Caco-2 (cell line): ENCODE measurements around the gene PSORS1C1. TPM values are rescaled to one million over a fixed set of nuclear protein-coding genes. Genes with fewer than 3 reads are reported as not detected.

ENCODE experiments used
- BruUV-seq: library from RNA; stranded (reverse); fragments of 400-500 nt; replicated peaks from 2 replicates; lab custom pipeline; 2021; lab: Mats Ljungman, UMichigan
- CTCF ChIA-PET: fragments of 300-600 bp; sonication (Branson Sonifier 250); formaldehyde crosslinking; loops from one replicate; lab custom pipeline; 2022; ENCODE audit warnings: antibody characterized with exemption; lab: Charles Lee
- POLR2A ChIA-PET: fragments of 300-600 bp; sonication (Branson Sonifier 250); formaldehyde crosslinking; loops from one replicate; lab custom pipeline; 2022; ENCODE audit warnings: antibody characterized with exemption; lab: Charles Lee
- DNase-seq, 2 experiments: peaks; one replicate each; pipeline versions ENCODE4 v3.0.0 to v3.0.0-alpha.2; 2020 to 2022
- H3K27me3 ChIP-seq: replicated peaks from 2 replicates; pipeline ENCODE4 v1.6.0; 2011; ENCODE audit warnings: low read length; ENCODE audit not compliant: control insufficient read depth, insufficient read depth
- H3K36me3 ChIP-seq: 2 replicates; pipeline ENCODE4 v1.5.1; 2011; ENCODE audit warnings: low read length; ENCODE audit not compliant: control insufficient read depth, insufficient read depth
- H3K4me1 ChIP-seq: fragments of 250-450 bp; sonication (Bioruptor Pico); 2 replicates; pipeline ENCODE4 v1.5.1; 2020; ENCODE audit warnings: mild to moderate bottlenecking
- H3K4me3 ChIP-seq: 2 replicates; pipeline ENCODE4 v1.5.1; 2011; ENCODE audit warnings: low read depth, mild to moderate bottlenecking, control low read depth, low read length
- H3K9me3 ChIP-seq: fragments of 250-450 bp; sonication (Bioruptor Pico); 2 replicates; pipeline ENCODE4 v1.5.1; 2020; ENCODE audit warnings: mild to moderate bottlenecking, moderate library complexity
- H3K27ac Mint-ChIP-seq: one replicate; pipeline ENCODE4 v1.8.0; 2022; ENCODE audit warnings: mixed read lengths; ENCODE audit not compliant: unreplicated experiment
- H3K27me3 Mint-ChIP-seq: one replicate; pipeline ENCODE4 v1.8.0; 2022; ENCODE audit warnings: mixed read lengths; ENCODE audit not compliant: insufficient read depth, unreplicated experiment
- H3K36me3 Mint-ChIP-seq: one replicate; pipeline ENCODE4 v1.8.0; 2022; ENCODE audit warnings: mild to moderate bottlenecking, mixed read lengths; ENCODE audit not compliant: insufficient read depth, unreplicated experiment
- H3K4me1 Mint-ChIP-seq: one replicate; pipeline ENCODE4 v1.8.0; 2022; ENCODE audit warnings: low read depth, mixed read lengths; ENCODE audit not compliant: unreplicated experiment
- H3K4me3 Mint-ChIP-seq: one replicate; pipeline ENCODE4 v1.8.0; 2022; ENCODE audit warnings: mild to moderate bottlenecking, moderate library complexity, mixed read lengths; ENCODE audit not compliant: unreplicated experiment
- H3K9me3 Mint-ChIP-seq: one replicate; pipeline ENCODE4 v1.8.0; 2022; ENCODE audit warnings: mixed read lengths; ENCODE audit not compliant: unreplicated experiment
- intact Hi-C: fragments of 100-400 bp; cut with micrococcal nuclease; formaldehyde crosslinking; loops from one replicate; pipeline ENCODE4 v1.10.0; 2022; ENCODE audit not compliant: unreplicated experiment
- total RNA-seq: library from RNA; stranded (reverse); gene quantifications from 2 replicates; pipeline ENCODE4 v1.2.3, GENCODE V29; 2022
- TF ChIP-seq, protein P1 (sequence below), 2 experiments: fragments of 200-600 bp in 1 of 2; IDR thresholded peaks; 1 replicate in 1 of 2; 2 replicates in 1 of 2; pipeline versions ENCODE4 v1.5.1 to v1.8.0; 2011 to 2022; ENCODE audit warnings: antibody characterized with exemption in 1 of 2, control low read depth in 1 of 2, inconsistent platforms in 1 of 2, low read depth in 1 of 2, low read length in 1 of 2, mild to moderate bottlenecking in 1 of 2, moderate library complexity in 1 of 2; ENCODE audit not compliant: insufficient read depth in 1 of 2, severe bottlenecking in 1 of 2, unreplicated experiment in 1 of 2

Gene PSORS1C1
- total RNA-seq, 1 experiment from 2014 or later = 0.75 TPM

- Mint-ChIP-seq H3K27me3 (no peaks in the 10 kb centered on the region), H3K4me1 (peaks cover 23% of the 10 kb centered on the region), H3K9me3 (no peaks in the 10 kb centered on the region), H3K4me3 (no peak overlapping the region), H3K36me3 (peaks cover 6% of the 10 kb centered on the region), H3K27ac (no peak overlapping the region)
- POLR2A ChIA-PET = no interaction called here
- TF ChIP-seq, protein P1, sequence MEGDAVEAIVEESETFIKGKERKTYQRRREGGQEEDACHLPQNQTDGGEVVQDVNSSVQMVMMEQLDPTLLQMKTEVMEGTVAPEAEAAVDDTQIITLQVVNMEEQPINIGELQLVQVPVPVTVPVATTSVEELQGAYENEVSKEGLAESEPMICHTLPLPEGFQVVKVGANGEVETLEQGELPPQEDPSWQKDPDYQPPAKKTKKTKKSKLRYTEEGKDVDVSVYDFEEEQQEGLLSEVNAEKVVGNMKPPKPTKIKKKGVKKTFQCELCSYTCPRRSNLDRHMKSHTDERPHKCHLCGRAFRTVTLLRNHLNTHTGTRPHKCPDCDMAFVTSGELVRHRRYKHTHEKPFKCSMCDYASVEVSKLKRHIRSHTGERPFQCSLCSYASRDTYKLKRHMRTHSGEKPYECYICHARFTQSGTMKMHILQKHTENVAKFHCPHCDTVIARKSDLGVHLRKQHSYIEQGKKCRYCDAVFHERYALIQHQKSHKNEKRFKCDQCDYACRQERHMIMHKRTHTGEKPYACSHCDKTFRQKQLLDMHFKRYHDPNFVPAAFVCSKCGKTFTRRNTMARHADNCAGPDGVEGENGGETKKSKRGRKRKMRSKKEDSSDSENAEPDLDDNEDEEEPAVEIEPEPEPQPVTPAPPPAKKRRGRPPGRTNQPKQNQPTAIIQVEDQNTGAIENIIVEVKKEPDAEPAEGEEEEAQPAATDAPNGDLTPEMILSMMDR (IDR thresholded peaks at IDR 0.05; ENCODE audit: insufficient read depth in 1 of 2, low read depth in 1 of 2, low read length in 1 of 2, severe bottlenecking in 1 of 2, unreplicated experiment in 1 of 2) = no peak
- BruUV-seq = no TSS peak
- Histone ChIP-seq H3K9me3 (no peaks in the 10 kb centered on the region), H3K27me3 (no peaks in the 10 kb centered on the region), H3K36me3 (no peaks in the 10 kb centered on the region), H3K4me3 (no peak overlapping the region), H3K4me1 (peaks cover 24% of the 10 kb centered on the region)
- DNase-seq = no peak
- intact Hi-C loops = no loop called here
- CTCF ChIA-PET = no interaction called here
These were observed 1.5 kb downstream of the PSORS1C1 start for GRCh38 chr6:31115941-31116560.

DNA sequence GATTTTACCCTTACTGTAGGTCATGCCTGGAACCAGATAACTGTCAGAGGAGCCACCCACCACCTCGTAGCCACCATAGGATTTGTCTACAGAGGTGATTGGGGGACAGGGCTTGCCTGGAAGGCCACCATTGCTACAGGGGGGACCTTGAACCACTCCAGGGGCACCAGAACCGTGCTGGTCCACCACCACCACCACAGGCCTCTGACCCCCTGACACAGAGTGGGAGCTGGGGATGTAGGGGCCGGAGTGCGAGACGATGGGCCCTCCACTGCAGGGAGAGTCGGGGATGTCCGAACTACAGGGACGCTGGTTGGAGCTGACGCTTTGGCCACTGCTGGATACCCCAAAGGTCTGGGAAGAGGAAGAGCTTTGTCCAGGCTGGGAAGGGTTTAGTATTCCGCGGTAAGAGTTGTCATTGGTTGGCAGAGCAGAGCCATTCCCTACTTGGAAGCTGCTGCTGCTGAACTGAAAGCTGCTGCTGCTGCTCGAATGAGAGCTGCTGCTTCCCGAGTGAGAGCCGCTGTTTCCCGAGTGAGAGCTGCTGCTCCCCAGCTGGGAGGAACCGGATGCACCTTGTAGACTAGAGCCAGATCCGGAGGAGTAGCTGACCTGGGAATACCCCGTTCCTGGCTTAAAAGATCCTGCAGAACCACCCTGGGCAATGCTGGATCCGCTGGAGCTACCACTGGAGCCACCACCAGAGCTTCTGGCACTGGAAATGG is 2.2 kb downstream of the PSORS1C1 start:
- peaks cover 6% of the 10 kb centered on the region for H3K36me3 Mint-ChIP-seq
- DNase-seq = no peak
- ChIA-PET POLR2A (no interaction called here), CTCF (interaction anchor here (0.8 to 1.3 kb wide), 2 partner anchors 29 to 519 kb away, joined by 5 to 7 read pairs; no protein-coding TSS in a partner anchor)
- peaks cover 24% of the 10 kb centered on the region for H3K4me1 ChIP-seq
- H3K4me1 Mint-ChIP-seq = peaks cover 23% of the 10 kb centered on the region
- H3K4me3 Mint-ChIP-seq = no peak overlapping the region
- H3K9me3 Mint-ChIP-seq = no peaks in the 10 kb centered on the region
- TF ChIP-seq, protein P1 (IDR thresholded peaks at IDR 0.05; ENCODE audit: insufficient read depth in 1 of 2, low read depth in 1 of 2, low read length in 1 of 2, severe bottlenecking in 1 of 2, unreplicated experiment in 1 of 2) = no peak
- no peak overlapping the region for H3K4me3 ChIP-seq
- H3K9me3 ChIP-seq = no peaks in the 10 kb centered on the region
- no peaks in the 10 kb centered on the region for H3K27me3 Mint-ChIP-seq
- intact Hi-C loops = no loop called here
- BruUV-seq = no TSS peak
- H3K36me3 ChIP-seq = no peaks in the 10 kb centered on the region
- H3K27me3 ChIP-seq = no peaks in the 10 kb centered on the region
- no peak overlapping the region for H3K27ac Mint-ChIP-seq

GRCh38 chr6:31118178-31118577 is 3.6 kb downstream of the PSORS1C1 start:
- no peaks in the 10 kb centered on the region for H3K27me3 ChIP-seq
- Mint-ChIP-seq H3K36me3 (peaks cover 6% of the 10 kb centered on the region), H3K9me3 (no peaks in the 10 kb centered on the region), H3K27ac (no peak overlapping the region), H3K4me1 (peaks cover 15% of the 10 kb centered on the region), H3K27me3 (no peaks in the 10 kb centered on the region), H3K4me3 (no peak overlapping the region)
- no peak overlapping the region for H3K4me3 ChIP-seq
- TF ChIP-seq, protein P1 (IDR thresholded peaks at IDR 0.05; ENCODE audit: insufficient read depth in 1 of 2, low read depth in 1 of 2, low read length in 1 of 2, severe bottlenecking in 1 of 2, unreplicated experiment in 1 of 2) = no peak
- H3K4me1 ChIP-seq = peaks cover 23% of the 10 kb centered on the region
- no peaks in the 10 kb centered on the region for H3K9me3 ChIP-seq
- POLR2A ChIA-PET = no interaction called here
- no peak for DNase-seq
- no TSS peak for BruUV-seq
- CTCF ChIA-PET = interaction anchor here (0.7 to 1.3 kb wide), 2 partner anchors 10 to 31 kb away, joined by 6 to 7 read pairs; no protein-coding TSS in a partner anchor
- intact Hi-C loops = no loop called here
- H3K36me3 ChIP-seq = no peaks in the 10 kb centered on the region
